HAP-1 (cell line): ENCODE measurements around the gene SGO1.
A peak's percentile ranks its signal among the peaks of the same experiment; 100 is the strongest.

Experiments used
- DNase-seq, 2 experiments: peaks; one replicate each; pipeline ENCODE4 v3.0.0-alpha.2; 2016 to 2020; ENCODE audit warnings: low spot score in 2 of 2
- H3K27me3 ChIP-seq: fragments of 250-450 bp; sonication (Bioruptor Pico); 2 replicates; pipeline ENCODE4 v1.5.1; 2020; ENCODE audit warnings: low read depth, mild to moderate bottlenecking, moderate library complexity
- H3K36me3 ChIP-seq: fragments of 250-450 bp; sonication (Bioruptor Pico); replicated peaks from 2 replicates; pipeline ENCODE4 v1.5.1; 2020; ENCODE audit warnings: mild to moderate bottlenecking
- H3K4me1 ChIP-seq: fragments of 250-450 bp; sonication (Bioruptor Pico); 2 replicates; pipeline ENCODE4 v1.5.1; 2020; ENCODE audit warnings: mild to moderate bottlenecking
- H3K4me3 ChIP-seq: fragments of 250-450 bp; sonication (Bioruptor Pico); 2 replicates; pipeline ENCODE4 v1.5.1; 2020; ENCODE audit warnings: mild to moderate bottlenecking, moderate library complexity
- H3K9me3 ChIP-seq: fragments of 250-450 bp; sonication (Bioruptor Pico); 2 replicates; pipeline ENCODE4 v1.5.1; 2020; ENCODE audit warnings: mild to moderate bottlenecking, moderate library complexity
- in situ Hi-C: fragments of 300-500 bp; cut with MboI; formaldehyde crosslinking; loops from 3 replicates; pipeline ENCODE4 v1.14.3; 2020; ENCODE audit warnings: low sequenced_read_pairs, inconsistent platforms, mixed read lengths

The SGO1 gene

DNA sequence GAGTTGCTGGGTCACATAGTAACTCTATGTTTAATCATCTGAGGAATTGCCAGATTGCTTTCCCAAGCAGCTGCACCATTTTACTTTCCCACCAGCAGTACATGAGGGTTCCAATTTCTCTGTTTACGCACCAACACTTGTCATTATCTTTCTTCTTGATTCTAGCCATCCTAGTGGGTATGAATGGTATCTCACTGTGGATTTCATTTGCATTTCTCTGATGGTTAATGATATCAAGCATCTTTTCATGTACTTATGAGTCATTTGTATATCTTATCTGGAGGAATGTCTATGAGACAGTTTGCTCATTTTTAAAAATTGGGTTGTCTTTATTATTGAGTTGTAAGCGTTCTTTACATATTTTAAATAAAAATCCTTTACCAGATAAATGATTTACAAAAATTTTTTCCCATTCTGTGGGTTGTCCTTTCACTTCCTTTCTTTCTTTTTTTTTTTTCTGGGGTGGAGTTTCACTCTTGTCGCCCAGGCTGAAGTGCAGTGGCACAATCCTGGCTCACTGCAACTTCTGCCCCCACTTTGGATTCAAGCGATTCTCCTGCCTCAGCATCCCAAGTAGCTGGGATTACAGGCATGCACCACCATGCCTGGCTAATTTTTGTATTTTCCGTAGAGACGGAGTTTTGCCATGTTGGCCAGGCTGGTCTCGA is 8.9 kb upstream of the SGO1 start:
- in situ Hi-C loops, result no loop called here
- Histone ChIP-seq H3K27me3 (no peaks in the 10 kb centered on the region), H3K4me1 (peaks cover 5% of the 10 kb centered on the region; the same call in 1 of the 2 replicates), H3K4me3 (no peak overlapping the region), H3K9me3 (no peaks in the 10 kb centered on the region), H3K36me3 (no peaks in the 10 kb centered on the region)
- no peak for DNase-seq

DNA sequence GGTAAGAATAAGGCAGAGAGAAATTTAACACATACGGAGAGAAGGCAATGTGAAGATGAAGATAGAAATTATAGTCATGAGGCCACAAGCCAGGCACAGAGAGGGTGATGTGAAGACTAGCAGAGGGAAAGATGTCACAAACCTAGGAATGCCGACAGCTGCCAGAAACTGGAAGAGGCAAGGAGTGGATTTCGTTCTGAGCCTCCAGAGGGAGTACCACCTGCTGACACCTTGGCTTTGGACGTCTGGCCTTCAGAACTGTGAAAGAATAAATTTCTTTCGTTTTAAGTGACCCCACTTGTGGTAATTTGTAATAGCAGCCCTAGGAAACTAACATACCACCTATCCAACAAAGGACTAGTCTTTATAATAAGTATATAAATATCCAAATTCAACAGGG is 5.0 kb upstream of the SGO1 start:
- no peaks in the 10 kb centered on the region for H3K27me3 ChIP-seq
- no peak for DNase-seq
- no peaks in the 10 kb centered on the region for H3K9me3 ChIP-seq
- H3K36me3 ChIP-seq, result no peaks in the 10 kb centered on the region
- no peak overlapping the region for H3K4me3 ChIP-seq
- in situ Hi-C loops, result no loop called here
- H3K4me1 ChIP-seq, result peaks cover 9% of the 10 kb centered on the region; the same call in 1 of the 2 replicates

DNA sequence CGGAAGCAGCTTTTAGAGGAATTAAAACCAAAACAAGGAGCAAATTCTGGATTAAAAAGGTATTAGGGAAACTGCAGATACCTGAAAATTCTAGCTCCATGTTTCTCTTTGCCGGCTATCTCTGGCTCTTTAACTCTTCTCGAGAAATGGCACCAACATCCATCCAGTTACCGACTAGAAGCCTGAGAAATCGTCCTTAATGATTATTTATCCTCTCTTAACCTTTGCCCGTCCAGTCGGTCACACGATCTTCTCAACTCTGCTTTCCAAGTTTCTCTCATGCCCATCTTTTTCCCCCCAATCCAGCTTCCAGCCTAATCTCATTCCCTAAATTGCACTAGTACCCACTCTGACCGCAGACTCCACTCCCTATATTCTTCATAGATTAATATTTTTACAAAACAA is 596 bp upstream of the SGO1 start:
- Histone ChIP-seq H3K4me1 (peaks cover 14% of the 10 kb centered on the region; the same call in 1 of the 2 replicates), H3K36me3 (peaks cover 18% of the 10 kb centered on the region), H3K27me3 (no peaks in the 10 kb centered on the region), H3K9me3 (no peaks in the 10 kb centered on the region), H3K4me3 (peak overlapping the region; percentile 74)
- peak in 1 of 2 experiments; percentile 9 for DNase-seq
- in situ Hi-C loops, result no loop called here

DNA sequence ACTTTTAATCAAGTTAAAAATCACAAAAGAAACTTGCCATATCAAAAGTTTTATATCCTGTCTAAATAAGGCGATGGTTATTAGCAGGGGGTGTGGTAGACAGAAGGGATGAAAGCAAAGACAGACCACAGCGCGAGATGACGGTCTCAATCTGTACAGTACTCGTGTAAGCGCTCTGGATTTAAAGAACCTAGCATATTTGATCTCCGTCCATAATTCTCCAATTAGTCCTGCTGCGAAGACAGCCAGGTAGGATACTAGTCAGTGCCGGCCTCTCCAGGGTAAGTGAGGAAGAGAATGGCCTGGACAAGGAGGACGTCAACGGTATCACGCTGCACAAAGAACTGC is 701 bp downstream of the SGO1 start:
- in situ Hi-C loops, result no loop called here
- no peaks in the 10 kb centered on the region for H3K9me3 ChIP-seq
- peaks cover 29% of the 10 kb centered on the region for H3K36me3 ChIP-seq
- peak; percentile 31 to 34 for DNase-seq
- no peaks in the 10 kb centered on the region for H3K27me3 ChIP-seq
- peaks cover 14% of the 10 kb centered on the region; the same call in 1 of the 2 replicates for H3K4me1 ChIP-seq
- peak overlapping the region; percentile 74 for H3K4me3 ChIP-seq

DNA sequence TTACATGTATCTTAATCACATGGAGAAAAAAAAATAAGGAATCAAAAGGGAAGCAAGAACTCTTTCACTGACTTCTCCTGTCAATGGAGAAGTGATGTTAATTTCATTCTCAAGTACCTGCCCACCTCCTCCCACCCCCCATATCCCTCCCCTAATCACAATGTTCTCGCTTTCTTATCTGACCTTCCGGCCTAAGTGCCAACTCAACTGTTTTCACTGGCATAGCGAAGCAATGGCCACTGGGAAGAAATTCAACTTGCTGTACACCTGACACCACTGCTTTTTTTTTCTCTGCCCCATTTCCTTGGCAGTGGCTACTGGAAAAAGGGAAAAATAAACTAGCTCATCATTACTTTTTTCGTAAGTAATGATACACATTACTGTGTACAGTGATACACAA is 3.8 kb downstream of the SGO1 start:
- Histone ChIP-seq H3K4me3 (no peak overlapping the region), H3K4me1 (peaks cover 11% of the 10 kb centered on the region; the same call in 1 of the 2 replicates), H3K36me3 (peaks cover 58% of the 10 kb centered on the region), H3K9me3 (no peaks in the 10 kb centered on the region), H3K27me3 (no peaks in the 10 kb centered on the region)
- in situ Hi-C loops, result no loop called here
- DNase-seq, result no peak

DNA sequence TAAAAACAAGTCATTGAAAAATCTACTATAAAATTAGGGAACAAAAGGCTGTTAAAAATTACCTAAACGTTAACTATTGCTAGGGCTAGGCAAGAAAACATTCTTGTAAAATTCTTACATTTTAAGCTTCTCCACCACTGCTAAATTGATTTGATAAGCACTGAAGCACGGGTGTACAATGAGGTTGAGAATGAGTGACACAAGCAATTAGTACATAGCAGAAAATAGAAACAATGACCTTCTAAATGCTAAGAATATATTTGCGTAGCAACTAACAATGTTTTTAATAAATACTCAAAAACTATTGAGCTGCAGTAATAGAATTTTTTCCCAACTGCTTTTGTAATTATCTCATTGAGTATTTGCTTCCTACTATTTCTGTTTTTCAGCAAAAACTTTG is 4.7 kb downstream of the SGO1 start:
- no peak for DNase-seq
- H3K4me3 ChIP-seq, result no peak overlapping the region
- no peaks in the 10 kb centered on the region for H3K27me3 ChIP-seq
- peaks cover 10% of the 10 kb centered on the region; the same call in 1 of the 2 replicates for H3K4me1 ChIP-seq
- no peaks in the 10 kb centered on the region for H3K9me3 ChIP-seq
- peaks cover 64% of the 10 kb centered on the region for H3K36me3 ChIP-seq
- in situ Hi-C loops, result no loop called here

DNA sequence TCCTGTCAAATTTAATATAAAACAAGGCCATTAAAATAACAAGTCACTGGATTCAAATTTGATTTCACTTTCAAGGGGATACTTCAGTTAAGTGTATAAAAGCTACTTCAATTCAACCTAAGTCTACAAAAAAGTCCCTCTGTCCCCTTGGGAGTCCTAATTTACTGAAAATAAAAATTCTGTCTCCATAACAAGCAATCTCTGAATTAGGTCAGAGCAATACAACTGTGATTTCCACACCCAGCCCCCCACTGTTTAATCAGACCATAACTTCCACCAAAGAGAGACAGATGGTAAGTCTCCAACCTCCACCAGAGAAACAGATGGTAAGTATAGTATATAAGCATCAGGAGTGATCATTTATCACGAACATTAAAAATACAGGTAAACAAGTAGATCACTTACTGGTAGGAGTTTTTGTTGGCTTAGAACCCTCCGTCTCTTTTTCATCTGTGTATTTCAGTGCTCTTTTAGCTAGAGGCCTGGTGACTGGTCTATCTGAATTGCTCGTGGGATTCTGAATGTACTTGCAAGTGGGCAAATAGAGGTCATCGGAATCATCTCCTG is 12.1 kb downstream of the SGO1 start:
- in situ Hi-C loops, result no loop called here
- Histone ChIP-seq H3K4me1 (no peaks in the 10 kb centered on the region), H3K4me3 (no peak overlapping the region), H3K9me3 (no peaks in the 10 kb centered on the region), H3K36me3 (peaks cover 70% of the 10 kb centered on the region), H3K27me3 (no peaks in the 10 kb centered on the region)
- no peak for DNase-seq

DNA sequence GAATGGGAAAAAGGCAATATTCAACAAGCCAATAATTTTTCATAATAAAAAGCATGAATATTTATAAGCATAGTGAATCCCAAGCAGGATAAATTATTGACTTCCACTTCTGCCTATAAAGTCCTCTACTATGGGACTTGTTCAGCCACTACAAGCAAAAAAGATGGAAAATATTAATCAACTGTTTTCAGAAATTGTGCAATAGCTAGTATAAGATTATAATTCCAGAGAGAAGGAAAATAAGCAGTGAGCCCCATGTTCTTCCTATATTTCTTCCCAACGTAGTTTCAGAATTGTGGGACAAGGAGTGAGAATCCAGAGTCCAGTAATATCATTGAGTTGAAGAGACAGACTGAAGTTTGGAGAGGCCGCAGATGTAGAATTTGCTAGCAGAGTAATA is 24.3 kb downstream of the SGO1 start:
- Histone ChIP-seq H3K36me3 (peaks cover 48% of the 10 kb centered on the region), H3K9me3 (no peaks in the 10 kb centered on the region), H3K4me3 (no peak overlapping the region), H3K4me1 (no peaks in the 10 kb centered on the region), H3K27me3 (no peaks in the 10 kb centered on the region)
- DNase-seq, result no peak
- in situ Hi-C loops, result no loop called here

DNA sequence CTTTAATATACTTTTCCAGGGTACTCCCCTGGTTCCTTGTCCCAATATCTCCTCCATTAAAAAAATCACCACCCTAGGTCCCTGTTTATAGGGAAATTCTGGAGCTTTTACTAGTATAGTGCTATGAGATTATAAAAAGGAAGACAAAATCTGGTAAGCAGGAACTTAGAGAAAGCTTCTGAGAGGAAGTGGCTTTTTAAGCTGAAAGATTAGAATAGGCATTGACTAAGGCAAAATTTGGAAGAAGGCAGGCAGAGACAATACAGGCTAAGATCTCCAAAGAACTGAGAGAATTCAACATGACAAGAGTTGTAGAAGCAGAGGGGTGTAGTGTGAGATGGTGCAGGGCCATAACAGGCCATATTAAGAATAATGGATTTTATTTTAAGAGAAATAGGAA is 25.8 kb downstream of the SGO1 start:
- no peaks in the 10 kb centered on the region for H3K9me3 ChIP-seq
- no peak overlapping the region for H3K4me3 ChIP-seq
- in situ Hi-C loops, result no loop called here
- DNase-seq, result no peak
- no peaks in the 10 kb centered on the region for H3K27me3 ChIP-seq
- peaks cover 51% of the 10 kb centered on the region for H3K36me3 ChIP-seq
- H3K4me1 ChIP-seq, result no peaks in the 10 kb centered on the region

DNA sequence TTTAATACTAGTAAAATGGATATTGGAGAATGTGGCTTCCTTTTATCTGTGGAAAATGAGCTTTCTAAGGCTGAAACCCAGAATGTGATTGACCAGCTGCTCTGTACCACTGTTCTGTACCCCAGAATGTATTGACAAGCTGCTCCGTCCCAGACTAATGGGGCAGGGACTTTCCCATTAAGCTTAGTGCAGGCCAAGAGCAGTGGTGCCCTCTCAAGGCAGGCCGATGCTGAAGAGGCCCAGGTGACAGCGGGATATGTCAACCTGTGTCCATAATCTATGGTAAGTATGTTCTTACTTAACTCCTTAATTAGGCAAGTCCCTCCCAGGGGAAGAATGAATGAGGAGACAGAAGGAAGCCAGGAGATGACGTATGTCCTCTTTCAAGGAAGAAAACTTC is 31.1 kb downstream of the SGO1 start:
- in situ Hi-C loops, result no loop called here
- Histone ChIP-seq H3K9me3 (no peaks in the 10 kb centered on the region), H3K4me1 (peaks cover 10% of the 10 kb centered on the region), H3K4me3 (no peak overlapping the region), H3K36me3 (peaks cover 32% of the 10 kb centered on the region), H3K27me3 (no peaks in the 10 kb centered on the region)
- no peak for DNase-seq

DNA sequence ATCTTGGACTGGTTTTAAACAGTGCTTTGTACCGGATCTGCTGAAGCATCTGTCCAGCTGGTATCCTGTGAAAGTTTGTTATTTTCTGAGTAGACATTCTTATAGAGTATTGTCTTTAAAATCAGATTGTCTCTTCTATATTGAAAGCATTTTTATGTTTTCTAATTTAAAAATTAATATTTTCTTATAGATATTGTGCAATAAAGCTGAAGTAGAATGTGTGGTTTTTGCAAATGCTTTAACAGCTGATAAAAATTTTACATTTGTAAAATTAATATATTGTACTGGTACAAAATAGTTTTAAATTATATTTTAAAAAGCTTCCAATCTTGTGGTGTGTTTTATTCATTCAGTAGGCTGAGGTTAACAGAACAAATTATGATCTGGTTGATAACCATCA is 31.9 kb downstream of the SGO1 start:
- Histone ChIP-seq H3K4me1 (peaks cover 10% of the 10 kb centered on the region), H3K4me3 (no peak overlapping the region), H3K27me3 (no peaks in the 10 kb centered on the region), H3K9me3 (no peaks in the 10 kb centered on the region), H3K36me3 (peaks cover 23% of the 10 kb centered on the region)
- in situ Hi-C loops, result no loop called here
- DNase-seq, result no peak

DNA sequence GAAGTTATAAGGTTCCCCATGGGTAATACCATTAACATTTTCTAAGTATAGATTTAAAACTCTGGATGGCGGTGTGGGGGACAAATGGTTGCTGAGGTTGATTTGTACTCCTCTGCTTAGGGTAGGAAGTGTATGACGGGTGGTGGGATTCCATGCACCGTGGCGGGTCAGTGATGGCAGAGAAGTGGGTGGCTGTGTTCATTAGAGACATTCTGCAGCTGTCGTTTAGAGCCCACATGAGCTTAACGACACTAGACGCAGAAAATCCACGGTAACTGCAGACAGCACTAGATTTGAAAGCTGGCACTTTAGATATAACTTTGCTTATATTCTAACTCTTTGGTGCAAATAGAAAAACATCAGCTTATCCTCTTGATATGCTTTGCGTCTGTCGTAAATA is 37.5 kb downstream of the SGO1 start:
- H3K27me3 ChIP-seq, result no peaks in the 10 kb centered on the region
- in situ Hi-C loops, result no loop called here
- DNase-seq, result no peak

DNA sequence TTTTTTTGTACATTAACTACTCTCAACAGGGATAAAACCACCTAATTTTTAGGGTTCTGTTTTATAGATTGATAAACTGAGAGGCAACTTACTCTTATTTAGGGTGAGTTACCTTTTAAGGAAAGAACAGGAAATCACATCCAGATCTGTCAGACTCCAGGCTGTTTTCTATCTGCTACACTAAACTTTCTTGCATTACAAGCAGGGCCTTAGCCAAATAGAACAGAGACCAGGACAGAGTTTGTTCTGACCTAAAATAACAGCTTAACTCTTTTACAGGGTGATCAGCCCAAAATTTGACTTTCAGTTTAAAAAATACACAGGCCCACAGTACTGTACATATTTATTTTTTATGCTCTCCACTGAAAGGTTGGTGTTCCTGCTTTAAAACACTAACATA is 38.6 kb downstream of the SGO1 start:
- no peaks in the 10 kb centered on the region for H3K9me3 ChIP-seq
- DNase-seq, result no peak
- in situ Hi-C loops, result no loop called here
- no peaks in the 10 kb centered on the region for H3K27me3 ChIP-seq
- no peaks in the 10 kb centered on the region; the same call in none of the 2 replicates for H3K36me3 ChIP-seq
- H3K4me1 ChIP-seq, result peaks cover 9% of the 10 kb centered on the region
- no peak overlapping the region for H3K4me3 ChIP-seq

More for the DNA sequence above, 37.5 kb downstream of the SGO1 start:
- Histone ChIP-seq H3K4me1 (peaks cover 10% of the 10 kb centered on the region), H3K4me3 (no peak overlapping the region), H3K9me3 (no peaks in the 10 kb centered on the region), H3K36me3 (no peaks in the 10 kb centered on the region; the same call in none of the 2 replicates)

DNA sequence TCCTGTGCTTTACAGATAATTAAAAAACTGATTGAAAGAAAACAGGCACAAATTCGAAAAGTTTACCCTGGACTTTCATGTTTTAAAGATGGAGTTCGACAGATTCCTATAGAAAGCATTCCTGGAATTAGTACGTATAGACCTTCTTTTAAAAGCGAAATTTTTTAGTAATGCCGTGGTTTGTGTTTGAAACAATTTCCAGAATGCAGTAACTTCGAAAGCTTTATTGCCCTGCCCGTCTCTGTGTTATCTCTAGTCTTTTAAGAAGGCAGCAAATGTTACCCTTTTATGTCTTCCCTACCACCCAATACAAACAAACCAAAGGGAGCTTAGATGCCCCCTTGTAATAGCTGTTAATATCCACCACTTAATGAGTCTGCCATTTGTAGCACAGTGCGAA is 39.7 kb downstream of the SGO1 start:
- DNase-seq, result no peak
- Histone ChIP-seq H3K4me3 (no peak overlapping the region), H3K9me3 (no peaks in the 10 kb centered on the region), H3K36me3 (no peaks in the 10 kb centered on the region; the same call in none of the 2 replicates), H3K27me3 (no peaks in the 10 kb centered on the region), H3K4me1 (peaks cover 12% of the 10 kb centered on the region)
- in situ Hi-C loops, result no loop called here
